Gastroesophageal sphincter (tissue), 4 donors: Measurements from ENCODE around the gene ATP6V0B. TPM values are rescaled to one million over a fixed set of nuclear protein-coding genes. Genes with fewer than 3 reads are reported as not detected.

Experiments used
- ATAC-seq: fragments of 150-250 bp; one replicate; pipeline ENCODE4 v1.9.1; 2016; ENCODE audit warnings: mild to moderate bottlenecking, moderate library complexity
- H3K27ac ChIP-seq, 4 donors: fragments of 200-600 bp; sonication (generic) in 3 of 4; 1 replicate in 3 of 4; 2 replicates in 1 of 4; pipeline ENCODE4 v1.5.1; 2016 to 2019
- H3K27me3 ChIP-seq: fragments of 200-600 bp; sonication (generic); one replicate; pipeline ENCODE4 v1.5.1; 2019
- H3K36me3 ChIP-seq, 2 donors: fragments of 200-600 bp; sonication (generic); one replicate each; pipeline ENCODE4 v1.5.1; 2019; ENCODE audit warnings: control low read depth in 1 of 2
- H3K4me1 ChIP-seq, 3 donors: fragments of 200-600 bp; sonication (generic); 1 replicate in 2 of 3; 2 replicates in 1 of 3; pipeline ENCODE4 v1.5.1; 2016 to 2019; ENCODE audit warnings: control low read depth in 2 of 3
- H3K4me3 ChIP-seq, 2 donors: fragments of 200-600 bp; sonication (generic); one replicate each; pipeline ENCODE4 v1.5.1; 2019; ENCODE audit warnings: mild to moderate bottlenecking in 1 of 2, moderate library complexity in 1 of 2
- H3K9me3 ChIP-seq, 3 donors: fragments of 200-600 bp; sonication (generic); one replicate each; pipeline ENCODE4 v1.5.1; 2017 to 2019; ENCODE audit warnings: control low read depth in 2 of 3
- CTCF ChIP-seq, 4 experiments: fragments of 200-600 bp in 2 of 4; fragments of 450-650 bp in 2 of 4; sonication (generic) in 1 of 4; IDR thresholded peaks; one replicate each; pipeline ENCODE4 v1.5.1; 2017 to 2019; ENCODE audit warnings: antibody characterized with exemption in 4 of 4, mild to moderate bottlenecking in 2 of 4, moderate library complexity in 2 of 4
- EP300 ChIP-seq: sonication (generic); formaldehyde crosslinking; IDR thresholded peaks from one replicate; pipeline ENCODE4 v1.6.1; 2017; ENCODE audit warnings: antibody characterized with exemption, mild to moderate bottlenecking
- POLR2A ChIP-seq, 2 donors: fragments of 450-650 bp; IDR thresholded peaks; one replicate each; pipeline ENCODE4 v1.6.1; 2017; ENCODE audit warnings: antibody characterized with exemption in 2 of 2, mild to moderate bottlenecking in 2 of 2, moderate library complexity in 1 of 2
- POLR2AphosphoS5 ChIP-seq: sonication (generic); formaldehyde crosslinking; IDR thresholded peaks from one replicate; pipeline ENCODE4 v1.6.1; 2017; ENCODE audit warnings: antibody characterized with exemption
- WGBS, 2 donors: methylation state at CpG; one replicate each; pipeline ENCODE4 v1.1.5; 2018; ENCODE audit warnings: low coverage in 1 of 2; 5-methylcytosine and 5-hydroxymethylcytosine counted together
- total RNA-seq, 4 donors: library from RNA; depleted of rRNA; stranded (reverse); fragments of >200 nt; gene quantifications; one replicate each; pipeline ENCODE4 v1.1.0, GENCODE V29; 2016

The ATP6V0B gene
- total RNA-seq, 4 donors from 2014 or later, result 67.9 to 107 (median 89.9) TPM

DNA sequence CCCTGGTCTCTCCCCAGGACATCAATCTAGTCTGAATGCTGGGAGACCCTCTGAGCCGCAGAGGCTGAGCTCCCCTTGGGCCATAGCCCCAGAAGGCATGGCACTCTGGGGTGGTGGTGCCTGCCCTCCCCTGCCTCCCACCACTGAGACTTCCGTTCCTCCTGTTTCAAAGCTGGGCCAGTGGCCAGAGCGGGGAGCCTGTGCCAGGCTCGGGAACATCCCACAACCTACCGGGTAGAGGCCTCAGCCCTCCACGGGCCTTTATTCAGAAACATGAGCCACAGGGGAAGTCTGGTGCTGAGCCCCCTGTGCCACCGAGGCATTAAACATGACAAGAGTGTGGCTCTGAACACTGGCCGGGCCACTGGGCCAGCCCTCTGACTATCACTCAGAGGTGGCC lies 24.7 kb downstream of the ATP6V0B start:
- TF ChIP-seq POLR2A (IDR thresholded peaks at IDR 0.05), result no peak
- no peak for TF ChIP-seq POLR2AphosphoS5
- no peak for TF ChIP-seq CTCF (IDR thresholded peaks at IDR 0.05)
- TF ChIP-seq EP300, result no peak
- no peaks in the 10 kb centered on the region for H3K27me3 ChIP-seq
- H3K4me3 ChIP-seq, result no peak overlapping the region
- H3K27ac ChIP-seq, result no peak overlapping the region
- peaks cover 0 to 33% of the 10 kb centered on the region in 2 donors for H3K36me3 ChIP-seq
- WGBS, 2 donors, result no CpG with 5 or more reads among the region's 8 CpGs
- no peaks in the 10 kb centered on the region for H3K9me3 ChIP-seq
- peaks cover 0 to 11% (median 0%) of the 10 kb centered on the region in 3 donors for H3K4me1 ChIP-seq
- no peak for ATAC-seq

DNA sequence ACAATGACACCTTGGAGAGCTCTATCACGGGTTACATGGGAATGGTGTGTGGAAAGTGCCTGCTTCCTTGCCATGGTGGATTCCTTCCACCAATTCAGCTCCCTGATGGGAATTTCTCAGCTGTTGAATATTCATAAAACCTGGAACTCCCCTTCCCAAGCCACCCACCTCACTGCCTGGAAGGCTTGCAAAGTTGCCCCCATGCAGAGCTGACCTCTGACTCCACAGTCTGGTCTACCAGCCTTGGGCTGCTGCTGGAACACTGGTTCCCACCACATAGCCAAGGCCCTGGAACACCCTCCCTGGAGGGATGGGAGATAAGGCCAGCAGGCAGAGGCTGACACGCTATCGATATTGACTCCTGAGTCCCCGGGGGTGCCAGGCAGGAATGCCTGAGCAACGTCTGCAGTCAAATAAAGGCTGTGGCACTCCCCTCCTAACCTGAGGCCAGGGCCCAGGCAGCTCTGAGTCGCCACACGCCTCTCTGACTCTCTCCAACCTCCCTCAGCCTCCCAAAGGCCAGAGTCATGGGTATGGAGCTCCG lies 25.4 kb downstream of the ATP6V0B start:
- no peak for ATAC-seq
- WGBS, 2 donors, result no CpG with 5 or more reads among the region's 8 CpGs
- peaks cover 0 to 33% of the 10 kb centered on the region in 2 donors for H3K36me3 ChIP-seq
- H3K4me3 ChIP-seq, result no peak overlapping the region
- no peaks in the 10 kb centered on the region for H3K27me3 ChIP-seq
- TF ChIP-seq POLR2AphosphoS5 (no peak), EP300 (no peak), CTCF (IDR thresholded peaks at IDR 0.05) (no peak), POLR2A (IDR thresholded peaks at IDR 0.05) (no peak)
- H3K9me3 ChIP-seq, result no peaks in the 10 kb centered on the region
- no peak overlapping the region for H3K27ac ChIP-seq
- peaks cover 0 to 11% (median 0%) of the 10 kb centered on the region in 3 donors for H3K4me1 ChIP-seq

DNA sequence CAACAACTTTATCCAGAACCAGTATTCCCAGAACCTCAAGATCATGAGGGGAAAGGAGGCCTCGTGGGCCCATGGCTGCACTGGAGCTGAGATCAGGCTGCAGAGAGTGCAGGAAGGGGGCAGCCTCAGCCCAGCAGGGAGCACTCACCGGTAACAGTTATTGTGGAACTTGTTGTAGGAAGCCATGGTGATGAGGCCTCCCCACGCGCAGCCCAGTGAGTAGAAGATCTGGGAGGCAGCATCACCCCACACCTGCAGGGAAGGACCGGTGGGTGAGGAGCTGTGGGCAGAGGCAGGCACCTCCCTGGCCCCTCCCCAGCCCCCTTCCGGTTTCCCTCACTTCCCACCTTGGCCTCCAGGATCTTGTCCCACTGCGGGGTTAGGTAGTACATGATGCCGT lies 27.4 kb downstream of the ATP6V0B start:
- TF ChIP-seq EP300 (no peak), POLR2AphosphoS5 (no peak), CTCF (IDR thresholded peaks at IDR 0.05) (no peak), POLR2A (IDR thresholded peaks at IDR 0.05) (no peak)
- H3K4me3 ChIP-seq, result no peak overlapping the region
- no peaks in the 10 kb centered on the region for H3K27me3 ChIP-seq
- H3K36me3 ChIP-seq, result peaks cover 0 to 33% of the 10 kb centered on the region in 2 donors
- H3K4me1 ChIP-seq, result peaks cover 0 to 9% (median 4%) of the 10 kb centered on the region in 3 donors
- WGBS, 2 donors, result 40 to 80% methylated on average over 1 to 8 of the region's 8 CpGs
- ATAC-seq, result no peak
- H3K27ac ChIP-seq, result no peak overlapping the region
- no peaks in the 10 kb centered on the region for H3K9me3 ChIP-seq

- H3K27me3 ChIP-seq, result no peaks in the 10 kb centered on the region
- H3K27ac ChIP-seq, result no peak overlapping the region
- TF ChIP-seq POLR2A (IDR thresholded peaks at IDR 0.05) (no peak), EP300 (no peak), POLR2AphosphoS5 (no peak), CTCF (IDR thresholded peaks at IDR 0.05) (no peak)
- no peak for ATAC-seq
- 82 to 83% methylated on average over 2 of the region's 14 CpGs for WGBS, 2 donors
- H3K4me1 ChIP-seq, result peaks cover 0 to 9% (median 4%) of the 10 kb centered on the region in 3 donors
- no peak overlapping the region for H3K4me3 ChIP-seq
- H3K9me3 ChIP-seq, result no peaks in the 10 kb centered on the region
- H3K36me3 ChIP-seq, result peaks cover 0 to 33% of the 10 kb centered on the region in 2 donors
These were observed 27.9 kb downstream of the ATP6V0B start for GRCh38 chr1:44002606-44003157.

- Histone ChIP-seq H3K27ac (no peak overlapping the region), H3K9me3 (no peaks in the 10 kb centered on the region), H3K4me3 (no peak overlapping the region), H3K27me3 (no peaks in the 10 kb centered on the region), H3K36me3 (peaks cover 0 to 12% of the 10 kb centered on the region in 2 donors), H3K4me1 (peaks cover 0 to 15% (median 4%) of the 10 kb centered on the region in 3 donors)
- 88 to 96% methylated on average over 4 to 5 of the region's 12 CpGs for WGBS, 2 donors
- ATAC-seq, result no peak
- TF ChIP-seq CTCF (IDR thresholded peaks at IDR 0.05), result no peak
- TF ChIP-seq POLR2A (IDR thresholded peaks at IDR 0.05), result no peak
- no peak for TF ChIP-seq EP300
- no peak for TF ChIP-seq POLR2AphosphoS5
These were observed 33.5 kb downstream of the ATP6V0B start for GRCh38 chr1:44008259-44008658.
